Esophagus muscularis mucosa (tissue), 4 donors: ENCODE measurements around the gene CNBD2.

Source experiments
- CTCF ChIP-seq, 3 experiments: fragments of 200-600 bp in 2 of 3; fragments of 450-650 bp in 1 of 3; sonication (generic) in 2 of 3; IDR thresholded peaks; one replicate each; pipeline ENCODE4 v1.5.1; 2017 to 2019; ENCODE audit warnings: antibody characterized with exemption in 3 of 3, mild to moderate bottlenecking in 2 of 3, moderate library complexity in 1 of 3
- EP300 ChIP-seq: sonication (generic); formaldehyde crosslinking; IDR thresholded peaks from one replicate; pipeline ENCODE4 v1.6.1; 2017; ENCODE audit warnings: antibody characterized with exemption
- POLR2A ChIP-seq: fragments of 450-650 bp; IDR thresholded peaks from one replicate; pipeline ENCODE4 v1.6.1; 2017; ENCODE audit warnings: antibody characterized with exemption, moderate library complexity, mild to moderate bottlenecking, low read depth
- POLR2AphosphoS5 ChIP-seq, 2 donors: sonication (generic); formaldehyde crosslinking; IDR thresholded peaks; one replicate each; pipeline ENCODE4 v1.6.1; 2017; ENCODE audit warnings: antibody characterized with exemption in 2 of 2

GRCh38 chr20:35988910-35989463, 20.6 kb downstream of the CNBD2 start:
- TF ChIP-seq POLR2AphosphoS5 (IDR thresholded peaks at IDR 0.05): no peak
- TF ChIP-seq CTCF (IDR thresholded peaks at IDR 0.05): no peak
- TF ChIP-seq POLR2A: no peak
- no peak for TF ChIP-seq EP300
